Fibroblast of pulmonary artery (primary cell): ENCODE data around the gene ASRGL1.
A peak's percentile ranks its signal among the peaks of the same experiment; 100 is the strongest.
"Not testable (repeated sequence)": the region's sequence is repeated elsewhere in the genome, so short reads cannot be mapped to it uniquely, and the experiment has no call there.

ENCODE experiments used
- DNase-seq: peaks from one replicate; pipeline ENCODE4 v3.0.0-alpha.2; 2010; ENCODE audit warnings: low read depth
- H3K4me3 ChIP-seq: replicated peaks from 2 replicates; pipeline ENCODE4 v1.5.1; 2011; ENCODE audit warnings: low read depth, mild to moderate bottlenecking, control low read depth, low read length, moderate library complexity
- TF ChIP-seq, protein P1 (sequence below): IDR thresholded peaks from 2 replicates; pipeline ENCODE4 v1.5.1; 2011; ENCODE audit warnings: mild to moderate bottlenecking, control low read depth, low read length, inconsistent platforms; ENCODE audit errors: missing control alignments

ASRGL1 gene

DNA sequence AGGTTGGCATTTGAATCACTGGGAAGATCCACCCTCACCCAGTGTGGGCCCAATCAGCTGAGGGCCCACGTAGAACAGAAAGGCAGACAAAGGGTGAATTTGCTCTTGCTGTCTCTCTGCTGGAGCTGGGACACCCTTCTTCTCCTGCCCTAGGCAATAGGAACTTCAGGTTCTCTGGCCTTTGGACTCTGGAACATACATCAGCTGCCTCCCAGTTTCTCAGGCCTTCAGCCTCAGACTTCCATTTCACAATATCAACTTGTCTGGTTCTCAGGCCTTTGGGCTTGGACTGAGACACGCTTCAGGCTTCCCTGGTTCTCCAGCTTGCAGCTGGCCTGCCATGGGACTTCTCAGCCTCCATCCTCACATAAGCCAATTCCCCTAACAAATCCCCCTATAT is 14.7 kb upstream of the ASRGL1 start:
- no peak overlapping the region for H3K4me3 ChIP-seq
- no peak for DNase-seq
- TF ChIP-seq, protein P1, sequence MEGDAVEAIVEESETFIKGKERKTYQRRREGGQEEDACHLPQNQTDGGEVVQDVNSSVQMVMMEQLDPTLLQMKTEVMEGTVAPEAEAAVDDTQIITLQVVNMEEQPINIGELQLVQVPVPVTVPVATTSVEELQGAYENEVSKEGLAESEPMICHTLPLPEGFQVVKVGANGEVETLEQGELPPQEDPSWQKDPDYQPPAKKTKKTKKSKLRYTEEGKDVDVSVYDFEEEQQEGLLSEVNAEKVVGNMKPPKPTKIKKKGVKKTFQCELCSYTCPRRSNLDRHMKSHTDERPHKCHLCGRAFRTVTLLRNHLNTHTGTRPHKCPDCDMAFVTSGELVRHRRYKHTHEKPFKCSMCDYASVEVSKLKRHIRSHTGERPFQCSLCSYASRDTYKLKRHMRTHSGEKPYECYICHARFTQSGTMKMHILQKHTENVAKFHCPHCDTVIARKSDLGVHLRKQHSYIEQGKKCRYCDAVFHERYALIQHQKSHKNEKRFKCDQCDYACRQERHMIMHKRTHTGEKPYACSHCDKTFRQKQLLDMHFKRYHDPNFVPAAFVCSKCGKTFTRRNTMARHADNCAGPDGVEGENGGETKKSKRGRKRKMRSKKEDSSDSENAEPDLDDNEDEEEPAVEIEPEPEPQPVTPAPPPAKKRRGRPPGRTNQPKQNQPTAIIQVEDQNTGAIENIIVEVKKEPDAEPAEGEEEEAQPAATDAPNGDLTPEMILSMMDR: no peak

DNA sequence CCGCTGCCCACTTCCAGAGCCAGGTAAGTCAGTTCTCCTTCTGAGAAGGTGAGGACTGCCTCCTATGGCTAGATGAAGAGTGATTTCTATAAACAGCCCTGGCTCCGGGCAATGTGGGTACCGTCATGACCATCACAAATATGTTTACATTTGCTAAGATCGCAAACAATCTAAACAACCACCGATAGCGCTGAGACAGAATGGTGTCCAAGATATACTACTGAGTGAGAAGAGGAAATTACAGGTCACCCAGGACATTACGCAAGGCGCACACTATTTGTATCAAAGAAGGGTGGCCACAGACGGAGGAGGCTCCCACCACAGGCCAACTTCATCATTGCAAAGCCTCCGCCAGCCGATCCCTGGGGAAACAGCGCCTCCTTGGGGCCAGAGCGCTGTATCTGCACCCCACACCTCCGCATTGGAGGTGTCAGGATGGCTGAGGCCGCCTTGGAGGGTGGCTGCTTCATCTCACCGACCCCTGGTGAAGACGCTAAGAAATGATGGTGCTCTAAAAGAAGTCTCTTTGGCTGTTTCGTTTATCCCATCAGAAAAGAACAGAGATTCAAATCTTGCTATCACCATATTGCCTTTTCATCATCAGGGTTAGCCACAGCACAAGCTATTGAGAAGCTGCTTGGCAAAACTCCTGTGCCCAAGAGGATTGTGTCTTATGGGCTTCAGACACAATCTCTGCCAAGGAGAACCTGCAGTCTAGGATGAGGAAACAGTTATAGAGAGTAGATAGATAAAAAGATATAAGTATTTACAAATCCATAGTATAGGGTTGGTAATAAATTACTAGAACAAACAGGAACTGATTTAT is 12.3 kb upstream of the ASRGL1 start:
- TF ChIP-seq, protein P1: peak; percentile 77
- DNase-seq: peak; percentile 58
- no peak overlapping the region for H3K4me3 ChIP-seq

DNA sequence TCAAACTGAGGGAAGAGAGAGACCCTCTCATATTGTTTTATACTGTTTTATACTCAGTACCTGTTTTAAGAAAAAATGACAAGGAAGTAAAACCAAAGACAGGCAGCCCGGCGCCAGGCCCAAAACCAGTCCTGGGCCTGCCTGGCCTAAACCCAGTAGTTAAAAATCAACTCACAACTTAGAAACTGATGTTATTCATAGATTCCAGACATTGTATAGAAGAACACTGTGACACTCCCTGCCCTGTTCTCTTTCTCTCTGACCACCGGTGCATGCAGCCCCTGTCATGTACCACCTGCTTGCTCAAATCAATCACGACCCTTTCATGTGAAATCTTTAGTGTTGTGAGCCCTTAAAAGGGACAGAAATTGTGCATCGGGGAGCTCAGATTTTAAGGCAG is 11.5 kb upstream of the ASRGL1 start:
- not testable (repeated sequence) for DNase-seq, H3K4me3 ChIP-seq

DNA sequence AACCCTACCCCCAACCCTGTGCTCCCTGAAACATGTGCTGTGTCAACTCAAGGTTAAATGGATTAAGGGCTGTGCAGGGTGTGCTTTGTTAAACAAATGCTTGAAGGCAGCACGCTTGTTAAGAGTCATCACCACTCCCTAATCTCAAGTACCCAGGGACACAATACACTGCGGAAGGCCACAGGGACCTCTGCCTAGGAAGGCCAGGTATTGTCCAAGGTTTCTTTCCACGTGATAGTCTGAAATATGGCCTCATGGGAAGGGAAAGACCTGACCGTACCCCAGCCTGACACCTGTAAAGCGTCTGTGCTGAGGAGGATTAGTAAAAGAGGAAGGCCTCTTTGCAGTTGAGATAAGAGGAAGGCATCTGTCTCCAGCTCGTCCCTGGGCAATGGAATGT is 10.5 kb upstream of the ASRGL1 start:
- not testable (repeated sequence) for DNase-seq

DNA sequence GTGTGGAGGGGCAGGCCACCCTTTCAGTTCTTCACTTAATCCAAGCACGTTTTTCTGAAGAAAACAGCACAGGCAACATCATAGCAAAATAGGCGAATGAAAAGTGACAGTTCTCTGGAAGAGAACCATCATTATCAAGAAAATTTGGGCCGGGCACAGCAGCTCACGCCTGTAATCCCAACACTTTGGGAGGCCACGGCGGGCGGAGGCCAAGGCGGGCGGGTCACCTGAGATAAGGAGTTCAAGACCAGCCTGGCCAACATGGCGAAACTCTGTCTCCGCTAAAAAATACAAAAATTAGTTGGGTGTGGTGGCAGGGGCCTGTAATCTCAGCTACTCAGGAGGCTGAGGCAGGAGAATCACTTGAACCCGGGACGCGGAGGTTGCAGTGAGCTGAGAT is 9.7 kb upstream of the ASRGL1 start:
- not testable (repeated sequence) for DNase-seq, H3K4me3 ChIP-seq

More for the DNA sequence above, 10.5 kb upstream of the ASRGL1 start:
- not testable (repeated sequence) for H3K4me3 ChIP-seq

DNA sequence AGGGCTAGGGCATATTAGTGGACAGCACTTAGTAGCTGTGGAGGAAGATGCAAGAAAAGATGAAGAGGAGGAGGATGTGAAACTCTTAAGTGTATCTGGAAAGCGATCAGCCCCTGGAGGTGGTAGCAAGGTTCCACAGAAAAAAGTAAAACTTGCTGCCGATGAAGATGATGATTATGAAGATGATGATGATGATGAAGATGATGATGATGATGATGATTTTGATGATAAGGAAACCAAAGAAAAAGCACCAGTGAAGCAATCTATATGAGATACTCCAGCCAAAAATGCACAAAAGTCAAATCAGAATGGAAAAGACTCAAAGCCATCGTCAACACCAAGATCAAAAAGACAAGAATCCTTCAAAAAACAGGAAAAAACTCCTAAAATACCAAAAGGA is 6.0 kb upstream of the ASRGL1 start:
- not testable (repeated sequence) for H3K4me3 ChIP-seq, DNase-seq

DNA sequence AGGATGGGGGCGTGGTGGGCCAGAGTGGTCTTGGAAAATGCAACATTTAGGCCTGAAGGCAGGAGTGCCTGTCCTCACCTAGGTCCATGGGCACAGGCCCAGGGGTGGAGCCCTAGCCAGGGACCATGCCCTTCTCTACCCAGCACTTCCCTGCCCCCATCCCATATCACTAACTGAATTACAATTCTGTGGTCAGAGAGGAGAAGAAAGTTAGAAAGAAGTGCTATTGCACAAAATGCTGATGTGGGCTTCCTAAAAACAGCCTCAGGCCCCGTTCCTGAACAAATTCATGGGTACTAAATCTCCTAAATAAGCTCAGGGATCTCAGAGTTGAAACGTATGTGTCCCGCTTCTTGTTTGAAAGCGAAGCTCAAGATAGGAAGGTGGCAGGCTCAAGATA is 3.5 kb upstream of the ASRGL1 start:
- TF ChIP-seq, protein P1: no peak

DNA sequence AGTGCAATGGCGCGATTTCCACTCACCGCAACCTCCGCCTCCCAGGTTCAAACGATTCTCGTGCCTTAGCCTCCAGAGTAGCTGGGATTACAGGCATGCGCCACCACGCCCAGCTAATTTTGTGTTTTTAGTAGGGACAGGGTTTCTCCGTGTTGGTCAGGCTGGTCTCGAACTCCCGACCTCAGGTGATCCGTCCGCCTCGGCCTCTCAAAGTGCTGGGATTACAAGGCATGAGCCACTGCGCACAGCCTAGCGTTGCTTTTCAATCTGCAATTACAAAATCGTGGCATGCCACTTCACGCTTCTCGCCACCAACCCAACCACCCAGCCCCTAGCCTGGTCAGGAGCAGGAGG is 322 bp upstream of the ASRGL1 start:
- DNase-seq: not testable (repeated sequence)
- peak overlapping the region; percentile 59 for H3K4me3 ChIP-seq

More for the DNA sequence above, 3.5 kb upstream of the ASRGL1 start:
- DNase-seq: no peak
- H3K4me3 ChIP-seq: no peak overlapping the region

DNA sequence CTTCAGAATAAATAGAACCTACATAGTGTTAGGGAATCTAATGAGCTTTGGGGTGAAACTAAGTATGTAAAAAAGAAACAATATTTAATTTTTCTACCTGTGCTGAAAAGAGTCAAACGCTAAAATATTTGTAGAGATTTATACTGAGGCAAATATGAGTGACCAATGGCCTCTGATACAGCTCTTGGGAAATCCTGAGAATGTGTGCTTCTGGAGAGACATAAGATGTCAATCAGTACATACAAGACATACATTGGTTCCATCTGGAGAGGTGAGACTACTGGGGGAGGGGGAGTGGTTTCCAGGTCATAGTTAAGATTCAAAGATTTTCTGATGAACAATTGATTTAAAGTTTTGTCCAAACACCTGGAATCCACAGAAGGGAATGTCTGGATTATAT is 970 bp downstream of the ASRGL1 start:
- H3K4me3 ChIP-seq: peak overlapping the region; percentile 59
- no peak for DNase-seq
- TF ChIP-seq, protein P1: no peak
